ENCODE data around the gene IYD. TPM values are rescaled to one million over a fixed set of nuclear protein-coding genes. Genes with fewer than 3 reads are reported as not detected.
A peak's percentile ranks its signal among the peaks of the same experiment; 100 is the strongest.

Gene IYD
- total RNA-seq, 3 donors from 2014 or later = 0.29 to 0.33 TPM; not detected in 1

GRCh38 chr6:150331344-150331743, 37.5 kb upstream of the IYD start:
- TF ChIP-seq POLR2A (IDR thresholded peaks at IDR 0.05) = no peak
- no peak for TF ChIP-seq POLR2AphosphoS5 (IDR thresholded peaks at IDR 0.05)
- TF ChIP-seq, protein P1, sequence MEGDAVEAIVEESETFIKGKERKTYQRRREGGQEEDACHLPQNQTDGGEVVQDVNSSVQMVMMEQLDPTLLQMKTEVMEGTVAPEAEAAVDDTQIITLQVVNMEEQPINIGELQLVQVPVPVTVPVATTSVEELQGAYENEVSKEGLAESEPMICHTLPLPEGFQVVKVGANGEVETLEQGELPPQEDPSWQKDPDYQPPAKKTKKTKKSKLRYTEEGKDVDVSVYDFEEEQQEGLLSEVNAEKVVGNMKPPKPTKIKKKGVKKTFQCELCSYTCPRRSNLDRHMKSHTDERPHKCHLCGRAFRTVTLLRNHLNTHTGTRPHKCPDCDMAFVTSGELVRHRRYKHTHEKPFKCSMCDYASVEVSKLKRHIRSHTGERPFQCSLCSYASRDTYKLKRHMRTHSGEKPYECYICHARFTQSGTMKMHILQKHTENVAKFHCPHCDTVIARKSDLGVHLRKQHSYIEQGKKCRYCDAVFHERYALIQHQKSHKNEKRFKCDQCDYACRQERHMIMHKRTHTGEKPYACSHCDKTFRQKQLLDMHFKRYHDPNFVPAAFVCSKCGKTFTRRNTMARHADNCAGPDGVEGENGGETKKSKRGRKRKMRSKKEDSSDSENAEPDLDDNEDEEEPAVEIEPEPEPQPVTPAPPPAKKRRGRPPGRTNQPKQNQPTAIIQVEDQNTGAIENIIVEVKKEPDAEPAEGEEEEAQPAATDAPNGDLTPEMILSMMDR (IDR thresholded peaks at IDR 0.05) = no peak
- H3K27ac ChIP-seq = no peak overlapping the region
- intact Hi-C loops (cut with DNase I; ENCODE audit: low total_unique reads) = no loop called here

DNA sequence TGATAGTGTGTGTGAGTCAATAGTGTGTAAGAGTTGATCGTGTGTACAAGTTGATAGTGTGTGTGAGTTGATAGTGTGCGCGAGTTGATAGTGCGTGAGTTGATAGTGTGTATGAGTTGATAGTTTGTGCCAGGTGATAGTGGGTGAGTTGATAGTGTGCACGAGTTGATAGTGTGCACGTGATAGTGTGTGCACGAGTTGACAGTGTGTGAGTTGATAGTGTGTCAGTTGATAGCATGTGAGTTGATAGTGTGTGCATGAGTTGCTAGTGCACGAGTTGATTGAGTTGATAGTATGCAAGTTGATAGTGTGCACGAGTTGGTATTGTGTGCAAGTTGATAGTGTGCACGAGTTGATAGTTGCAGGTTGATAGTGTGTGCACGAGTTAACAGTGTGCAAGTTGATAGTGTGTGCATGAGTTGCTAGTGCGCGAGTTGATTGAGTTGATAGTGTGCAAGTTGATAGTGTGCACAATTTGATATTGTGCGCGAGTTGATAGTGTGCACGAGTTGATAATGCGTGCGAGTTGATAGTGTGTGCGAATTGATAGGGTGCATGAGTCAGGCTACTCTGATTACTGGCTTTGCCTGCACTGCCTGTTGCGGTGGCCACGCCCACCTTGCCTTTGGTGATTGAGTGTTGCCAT, 35.8 kb upstream of the IYD start:
- no peaks in the 10 kb centered on the region for H3K27me3 ChIP-seq
- H3K4me1 ChIP-seq = no peaks in the 10 kb centered on the region
- no peaks in the 10 kb centered on the region for H3K9me3 ChIP-seq
- H3K27ac ChIP-seq = no peak overlapping the region
- DNase-seq (ENCODE audit: low spot score in 2 of 2) = no peak
- no peaks in the 10 kb centered on the region for H3K36me3 ChIP-seq
- H3K4me3 ChIP-seq = no peak overlapping the region
- intact Hi-C loops (cut with DNase I; ENCODE audit: low total_unique reads) = no loop called here
- TF ChIP-seq POLR2AphosphoS5 (IDR thresholded peaks at IDR 0.05) (no peak), POLR2A (IDR thresholded peaks at IDR 0.05) (no peak)
- TF ChIP-seq, protein P1 (IDR thresholded peaks at IDR 0.05) = no peak

More at GRCh38 chr6:150331344-150331743, 37.5 kb upstream of the IYD start:
- Histone ChIP-seq H3K27me3 (no peaks in the 10 kb centered on the region), H3K9me3 (no peaks in the 10 kb centered on the region), H3K4me3 (no peak overlapping the region), H3K4me1 (no peaks in the 10 kb centered on the region), H3K36me3 (no peaks in the 10 kb centered on the region)
- no peak for DNase-seq (ENCODE audit: low spot score in 2 of 2)

GRCh38 chr6:150333585-150333941, 35.2 kb upstream of the IYD start:
- Histone ChIP-seq H3K4me1 (no peaks in the 10 kb centered on the region), H3K4me3 (no peak overlapping the region), H3K27ac (no peak overlapping the region), H3K27me3 (no peaks in the 10 kb centered on the region), H3K36me3 (no peaks in the 10 kb centered on the region), H3K9me3 (no peaks in the 10 kb centered on the region)
- TF ChIP-seq POLR2AphosphoS5 (IDR thresholded peaks at IDR 0.05) (no peak), POLR2A (IDR thresholded peaks at IDR 0.05) (no peak)
- TF ChIP-seq, protein P1 (IDR thresholded peaks at IDR 0.05) = no peak
- DNase-seq (ENCODE audit: low spot score in 2 of 2) = no peak
- intact Hi-C loops (cut with DNase I; ENCODE audit: low total_unique reads) = no loop called here

DNA sequence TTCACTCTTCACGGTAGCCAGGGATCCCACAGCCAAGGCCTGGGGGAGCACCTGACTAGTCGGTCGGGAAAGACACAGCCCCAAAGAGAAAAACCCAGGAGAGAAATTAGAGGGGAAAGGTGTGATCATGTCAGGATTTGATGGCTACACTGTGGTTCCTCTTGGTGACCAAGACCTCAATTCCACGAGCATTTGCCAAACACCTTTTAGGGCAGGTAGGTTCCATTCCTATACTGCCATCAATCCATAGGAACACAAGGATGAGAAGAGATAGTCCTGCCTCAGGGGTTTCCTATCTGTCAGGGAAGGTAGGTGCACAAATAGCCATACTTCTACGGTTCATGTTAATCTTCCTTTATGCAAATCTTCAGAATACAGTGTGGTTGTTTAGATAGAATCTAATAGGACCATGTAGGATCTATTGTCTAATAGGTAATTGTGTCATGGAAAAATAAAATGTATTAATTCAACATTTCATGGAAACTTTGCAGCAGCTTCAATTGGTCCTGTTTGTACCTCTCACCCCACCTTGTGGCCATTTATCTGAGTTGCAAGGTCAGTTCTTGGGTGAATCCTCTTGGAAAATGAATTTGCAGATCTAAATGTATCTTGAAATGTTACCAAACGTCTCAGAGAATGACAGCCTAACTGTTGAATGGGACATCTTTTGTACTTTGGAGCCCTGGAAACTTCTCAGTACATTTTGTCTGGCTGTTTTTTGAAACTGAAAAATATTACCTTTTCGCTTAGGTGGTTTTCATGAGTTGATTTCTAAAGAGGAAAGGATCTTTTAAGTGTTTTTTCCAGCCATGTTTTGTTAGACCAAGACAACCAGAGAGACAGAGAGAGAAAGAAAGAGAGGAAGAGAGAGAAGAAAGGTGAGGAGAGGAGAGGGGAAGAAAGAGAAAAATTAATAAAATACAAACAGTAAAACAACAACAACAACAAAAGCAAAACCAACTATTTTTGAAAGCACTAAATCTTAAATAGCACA, 33.7 kb upstream of the IYD start:
- no peak overlapping the region for H3K27ac ChIP-seq
- H3K4me3 ChIP-seq = no peak overlapping the region
- no peaks in the 10 kb centered on the region for H3K9me3 ChIP-seq
- TF ChIP-seq, protein P1 (IDR thresholded peaks at IDR 0.05) = peak; percentile 74 to 79 (median 76)
- TF ChIP-seq POLR2A (IDR thresholded peaks at IDR 0.05) = no peak
- no peak for TF ChIP-seq POLR2AphosphoS5 (IDR thresholded peaks at IDR 0.05)
- intact Hi-C loops (cut with DNase I; ENCODE audit: low total_unique reads) = no loop called here
- no peaks in the 10 kb centered on the region for H3K27me3 ChIP-seq
- DNase-seq (ENCODE audit: low spot score in 2 of 2) = peak in 1 of 2 donors; percentile 25
- no peaks in the 10 kb centered on the region for H3K36me3 ChIP-seq
- no peaks in the 10 kb centered on the region for H3K4me1 ChIP-seq

- Histone ChIP-seq H3K4me3 (no peak overlapping the region), H3K4me1 (no peaks in the 10 kb centered on the region), H3K27ac (peak overlapping the region; percentile 35 to 54), H3K9me3 (no peaks in the 10 kb centered on the region), H3K36me3 (no peaks in the 10 kb centered on the region), H3K27me3 (no peaks in the 10 kb centered on the region)
- intact Hi-C loops (cut with DNase I; ENCODE audit: low total_unique reads) = no loop called here
- DNase-seq (ENCODE audit: low spot score in 2 of 2) = peak in 1 of 2 donors; percentile 40
- TF ChIP-seq POLR2A (IDR thresholded peaks at IDR 0.05) (no peak), POLR2AphosphoS5 (IDR thresholded peaks at IDR 0.05) (no peak)
- TF ChIP-seq, protein P1 (IDR thresholded peaks at IDR 0.05) = no peak
Observed at GRCh38 chr6:150336299-150336698, 32.5 kb upstream of the IYD start.

All from breast epithelium (tissue), 4 donors.